Upper lobe of left lung (tissue), 6 donors: ENCODE data around the gene MEP1B. TPM values are rescaled to one million over a fixed set of nuclear protein-coding genes. Genes with fewer than 3 reads are reported as not detected.

Experiments
- ATAC-seq, 2 donors: fragments of 200-7000 bp; cut with Tn5 transposase; one replicate each; pipeline ENCODE4 v1.9.1; 2022; ENCODE audit warnings: mild to moderate bottlenecking in 2 of 2, moderate library complexity in 2 of 2; ENCODE audit not compliant: low FRiP score in 2 of 2
- DNase-seq, 2 donors: peaks; one replicate each; pipeline ENCODE4 v3.0.0-alpha.2; 2019 to 2020
- H3K27ac ChIP-seq, 4 donors: fragments of 200-600 bp; sonication (generic); one replicate each; pipeline ENCODE4 v1.5.1; 2016 to 2019
- H3K27me3 ChIP-seq, 4 donors: fragments of 200-600 bp; sonication (generic); one replicate each; pipeline ENCODE4 v1.5.1; 2017 to 2019
- H3K36me3 ChIP-seq, 4 donors: fragments of 200-600 bp; sonication (generic); one replicate each; pipeline ENCODE4 v1.5.1; 2016 to 2019
- H3K4me1 ChIP-seq, 4 donors: fragments of 200-600 bp; sonication (generic); one replicate each; pipeline ENCODE4 v1.5.1; 2018 to 2019
- H3K4me3 ChIP-seq, 4 donors: fragments of 200-600 bp; sonication (generic); one replicate each; pipeline ENCODE4 v1.5.1; 2017 to 2019; ENCODE audit warnings: mild to moderate bottlenecking in 2 of 4, moderate library complexity in 1 of 4
- H3K9me3 ChIP-seq, 4 donors: fragments of 200-600 bp; sonication (generic); one replicate each; pipeline ENCODE4 v1.5.1; 2018 to 2019
- EP300 ChIP-seq, 4 donors: sonication (generic); formaldehyde crosslinking; IDR thresholded peaks; one replicate each; pipeline ENCODE4 v1.5.1; 2017; ENCODE audit warnings: antibody characterized with exemption in 4 of 4, control low read depth in 2 of 4
- POLR2A ChIP-seq, 4 donors: fragments of 450-650 bp; IDR thresholded peaks; one replicate each; pipeline ENCODE4 v1.5.1; 2016 to 2017; ENCODE audit warnings: antibody characterized with exemption in 4 of 4, mild to moderate bottlenecking in 2 of 4
- POLR2AphosphoS5 ChIP-seq, 2 donors: sonication (generic); formaldehyde crosslinking; IDR thresholded peaks; one replicate each; pipeline ENCODE4 v1.5.1; 2017; ENCODE audit warnings: antibody characterized with exemption in 2 of 2
- WGBS, 2 donors: methylation state at CpG; one replicate each; pipeline ENCODE4 v1.1.5; 2017 to 2018; 5-methylcytosine and 5-hydroxymethylcytosine counted together
- total RNA-seq, 6 donors: library from RNA; depleted of rRNA in 4 of 6; stranded (reverse); fragments of >200 nt in 4 of 6; gene quantifications; one replicate each; pipeline versions ENCODE4 v1.1.0 to v1.2.1, GENCODE V29; 2016 to 2021
- TF ChIP-seq, protein P1 (sequence below), 6 experiments: fragments of 450-650 bp in 4 of 6; fragments of 200-600 bp in 2 of 6; sonication (generic) in 2 of 6; IDR thresholded peaks; one replicate each; pipeline ENCODE4 v1.5.1; 2016 to 2019; ENCODE audit warnings: antibody characterized with exemption in 6 of 6
- donor health status: DM: no; HTN: no; CAD: no; lungs with moderate emphysema.
- donor health status: DM: no; HTN: yes; CAD: no; lungs with severe emphysema.

MEP1B gene
- total RNA-seq, 6 donors from 2014 or later, result not detected

DNA sequence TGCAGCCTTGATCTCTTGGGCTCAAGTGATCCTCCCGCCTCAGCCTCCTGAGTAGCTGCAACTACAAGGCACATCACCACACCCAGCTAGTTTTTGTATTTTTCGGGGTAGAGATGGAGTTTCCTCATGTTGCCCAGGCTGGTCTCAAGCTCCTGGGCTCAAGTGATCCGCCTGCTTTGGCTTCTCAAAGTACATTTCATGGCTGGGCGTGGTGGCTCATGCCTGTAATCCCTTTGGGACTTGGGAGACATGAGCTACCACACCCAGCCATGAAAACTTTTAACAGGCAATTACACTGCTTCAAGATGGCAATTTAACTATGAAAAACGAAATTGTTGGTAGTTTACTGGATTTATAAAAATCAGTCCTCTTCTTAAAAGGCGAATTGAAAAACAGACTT, 69.7 kb downstream of the MEP1B start:
- DNase-seq, result no peak
- Histone ChIP-seq H3K4me3 (no peak overlapping the region), H3K9me3 (no peaks in the 10 kb centered on the region), H3K36me3 (no peaks in the 10 kb centered on the region), H3K27ac (no peak overlapping the region), H3K4me1 (no peaks in the 10 kb centered on the region), H3K27me3 (no peaks in the 10 kb centered on the region)
- no peak for ATAC-seq
- TF ChIP-seq, protein P1, sequence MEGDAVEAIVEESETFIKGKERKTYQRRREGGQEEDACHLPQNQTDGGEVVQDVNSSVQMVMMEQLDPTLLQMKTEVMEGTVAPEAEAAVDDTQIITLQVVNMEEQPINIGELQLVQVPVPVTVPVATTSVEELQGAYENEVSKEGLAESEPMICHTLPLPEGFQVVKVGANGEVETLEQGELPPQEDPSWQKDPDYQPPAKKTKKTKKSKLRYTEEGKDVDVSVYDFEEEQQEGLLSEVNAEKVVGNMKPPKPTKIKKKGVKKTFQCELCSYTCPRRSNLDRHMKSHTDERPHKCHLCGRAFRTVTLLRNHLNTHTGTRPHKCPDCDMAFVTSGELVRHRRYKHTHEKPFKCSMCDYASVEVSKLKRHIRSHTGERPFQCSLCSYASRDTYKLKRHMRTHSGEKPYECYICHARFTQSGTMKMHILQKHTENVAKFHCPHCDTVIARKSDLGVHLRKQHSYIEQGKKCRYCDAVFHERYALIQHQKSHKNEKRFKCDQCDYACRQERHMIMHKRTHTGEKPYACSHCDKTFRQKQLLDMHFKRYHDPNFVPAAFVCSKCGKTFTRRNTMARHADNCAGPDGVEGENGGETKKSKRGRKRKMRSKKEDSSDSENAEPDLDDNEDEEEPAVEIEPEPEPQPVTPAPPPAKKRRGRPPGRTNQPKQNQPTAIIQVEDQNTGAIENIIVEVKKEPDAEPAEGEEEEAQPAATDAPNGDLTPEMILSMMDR (IDR thresholded peaks at IDR 0.05), result no peak
- TF ChIP-seq EP300 (IDR thresholded peaks at IDR 0.05) (no peak), POLR2A (IDR thresholded peaks at IDR 0.05) (no peak), POLR2AphosphoS5 (IDR thresholded peaks at IDR 0.05) (no peak)
- 86 to 88% methylated on average over 6 of the region's 6 CpGs for WGBS, 2 donors

GRCh38 chr18:32261003-32261402, 71.2 kb downstream of the MEP1B start:
- WGBS, 2 donors, result 98% methylated on average over 5 of the region's 5 CpGs
- no peak for DNase-seq
- Histone ChIP-seq H3K36me3 (no peaks in the 10 kb centered on the region), H3K9me3 (no peaks in the 10 kb centered on the region), H3K27ac (no peak overlapping the region), H3K27me3 (no peaks in the 10 kb centered on the region), H3K4me1 (no peaks in the 10 kb centered on the region), H3K4me3 (no peak overlapping the region)
- TF ChIP-seq POLR2A (IDR thresholded peaks at IDR 0.05) (no peak), POLR2AphosphoS5 (IDR thresholded peaks at IDR 0.05) (no peak), EP300 (IDR thresholded peaks at IDR 0.05) (no peak)
- TF ChIP-seq, protein P1 (IDR thresholded peaks at IDR 0.05), result no peak
- no peak for ATAC-seq

DNA sequence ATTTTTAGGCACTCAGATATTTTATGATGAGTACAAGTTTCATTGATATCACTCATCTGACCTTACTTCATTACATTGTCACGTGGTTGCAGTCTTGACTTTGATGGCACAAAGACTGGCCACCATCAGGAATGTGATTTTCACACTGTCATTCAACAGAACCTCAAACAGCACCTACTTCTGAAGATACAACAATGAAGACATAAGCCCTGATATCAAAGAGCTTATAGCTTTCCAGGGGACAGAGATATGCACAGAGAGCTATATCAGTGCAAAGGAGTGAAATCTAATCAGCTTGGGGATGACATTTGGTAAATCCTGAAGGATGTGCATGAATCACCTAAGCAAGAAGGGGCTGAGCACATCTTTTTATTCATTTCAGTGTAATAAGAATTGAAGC, 72.3 kb downstream of the MEP1B start:
- no peaks in the 10 kb centered on the region for H3K9me3 ChIP-seq
- WGBS, 2 donors, result 81 to 82% methylated on average over 1 of the region's 1 CpG
- H3K36me3 ChIP-seq, result no peaks in the 10 kb centered on the region
- no peaks in the 10 kb centered on the region for H3K27me3 ChIP-seq
- no peak overlapping the region for H3K4me3 ChIP-seq
- ATAC-seq (no peak), DNase-seq (no peak)
- no peak overlapping the region for H3K27ac ChIP-seq
- TF ChIP-seq POLR2A (IDR thresholded peaks at IDR 0.05), result no peak
- TF ChIP-seq, protein P1 (IDR thresholded peaks at IDR 0.05), result no peak
- no peak for TF ChIP-seq EP300 (IDR thresholded peaks at IDR 0.05)
- TF ChIP-seq POLR2AphosphoS5 (IDR thresholded peaks at IDR 0.05), result no peak
- no peaks in the 10 kb centered on the region for H3K4me1 ChIP-seq

DNA sequence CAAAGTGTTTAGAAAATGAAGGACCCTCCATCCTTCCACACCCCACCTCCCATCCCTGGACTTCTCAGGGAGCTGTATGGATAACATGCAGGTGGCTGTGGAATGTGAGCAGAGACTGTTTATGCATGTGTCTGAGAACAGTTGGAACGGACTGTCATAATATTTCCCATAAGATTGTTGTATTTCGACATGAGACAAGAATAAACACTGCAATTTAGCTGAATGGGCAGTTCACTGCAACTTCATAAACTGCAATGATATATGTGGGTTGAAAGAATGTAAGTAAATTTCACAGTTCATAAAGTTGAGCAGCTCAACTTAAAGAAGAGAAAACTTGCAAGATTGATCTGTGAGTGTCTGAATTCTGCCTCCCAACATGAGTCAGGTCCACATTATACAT, 74.6 kb downstream of the MEP1B start:
- WGBS, 2 donors, result 42 to 43% methylated on average over 2 of the region's 2 CpGs
- ATAC-seq, result no peak
- Histone ChIP-seq H3K27me3 (no peaks in the 10 kb centered on the region), H3K27ac (no peak overlapping the region), H3K4me3 (no peak overlapping the region), H3K9me3 (no peaks in the 10 kb centered on the region), H3K36me3 (peaks cover 0 to 10% (median 0%) of the 10 kb centered on the region in 4 donors), H3K4me1 (no peaks in the 10 kb centered on the region)
- TF ChIP-seq POLR2AphosphoS5 (IDR thresholded peaks at IDR 0.05), result no peak
- TF ChIP-seq POLR2A (IDR thresholded peaks at IDR 0.05), result no peak
- no peak for TF ChIP-seq EP300 (IDR thresholded peaks at IDR 0.05)
- TF ChIP-seq, protein P1 (IDR thresholded peaks at IDR 0.05), result no peak
- no peak for DNase-seq

GRCh38 chr18:32267463-32267862, 77.6 kb downstream of the MEP1B start:
- no peak for DNase-seq
- Histone ChIP-seq H3K36me3 (peaks cover 0 to 12% (median 0%) of the 10 kb centered on the region in 4 donors), H3K4me1 (no peaks in the 10 kb centered on the region), H3K27me3 (no peaks in the 10 kb centered on the region), H3K27ac (no peak overlapping the region), H3K4me3 (no peak overlapping the region), H3K9me3 (no peaks in the 10 kb centered on the region)
- WGBS, 2 donors, result 76 to 82% methylated on average over 4 of the region's 4 CpGs
- TF ChIP-seq EP300 (IDR thresholded peaks at IDR 0.05) (no peak), POLR2A (IDR thresholded peaks at IDR 0.05) (no peak), POLR2AphosphoS5 (IDR thresholded peaks at IDR 0.05) (no peak)
- TF ChIP-seq, protein P1 (IDR thresholded peaks at IDR 0.05), result no peak
- ATAC-seq, result no peak
